Subcutaneous adipose tissue (tissue), 4 donors: ENCODE measurements around the gene TLE1. TPM values are rescaled to one million over a fixed set of nuclear protein-coding genes. Genes with fewer than 3 reads are reported as not detected.

Source experiments
- CTCF ChIP-seq: fragments of 450-650 bp; IDR thresholded peaks from one replicate; pipeline ENCODE4 v1.5.1; 2016; ENCODE audit warnings: low read depth, mild to moderate bottlenecking, control low read depth, antibody characterized with exemption, moderate library complexity
- total RNA-seq, 4 donors: library from RNA; depleted of rRNA; stranded (reverse); fragments of >200 nt; gene quantifications; one replicate each; pipeline ENCODE4 v1.1.0, GENCODE V29; 2016

The TLE1 gene
- total RNA-seq, 4 donors from 2014 or later = 37.7 to 109 (median 53.6) TPM

- TF ChIP-seq CTCF = no peak
Observed at GRCh38 chr9:81693671-81694378, 4.5 kb upstream of the TLE1 start.

- TF ChIP-seq CTCF = no peak
Observed at GRCh38 chr9:81690251-81690851, 1.0 kb upstream of the TLE1 start.

GRCh38 chr9:81687521-81688261 lies 1.7 kb downstream of the TLE1 start:
- TF ChIP-seq CTCF = no peak

- TF ChIP-seq CTCF = no peak
Observed at GRCh38 chr9:81686614-81687520, 2.5 kb downstream of the TLE1 start.

- no peak for TF ChIP-seq CTCF
Observed at GRCh38 chr9:81685763-81686613, 3.4 kb downstream of the TLE1 start.

- no peak for TF ChIP-seq CTCF
Observed at GRCh38 chr9:81684635-81685034, 4.7 kb downstream of the TLE1 start.
